Measurements from ENCODE around the gene RAB3GAP1.

RAB3GAP1 gene

DNA sequence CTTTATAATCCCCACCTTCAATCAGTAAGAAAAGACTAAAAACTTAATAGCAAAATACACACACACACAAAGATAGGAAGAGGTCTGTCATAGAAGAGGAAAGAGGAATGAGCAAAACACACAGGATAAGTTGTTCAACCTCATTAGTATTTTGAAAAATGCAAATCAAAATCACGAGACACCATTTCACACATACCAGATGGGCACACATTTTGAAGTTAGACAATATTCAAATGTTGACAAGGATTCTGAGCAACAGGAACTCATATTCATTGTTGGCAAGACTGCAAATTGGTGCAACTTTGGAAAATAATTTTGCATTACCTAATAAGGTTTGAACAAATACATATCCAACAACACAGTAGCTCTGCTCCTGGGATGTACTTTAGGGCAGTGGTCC lies 127.6 kb downstream of the RAB3GAP1 start:
- peaks cover 21 to 26% (median 22%) of the 10 kb centered on the region in 3 donors for H3K36me3 ChIP-seq
- H3K27me3 ChIP-seq = no peaks in the 10 kb centered on the region
- H3K4me3 ChIP-seq = no peak overlapping the region
- no peak for DNase-seq
- intact Hi-C loops (cut with DNase I; ENCODE audit: low total_unique reads) = no loop called here
- TF ChIP-seq, protein P1, sequence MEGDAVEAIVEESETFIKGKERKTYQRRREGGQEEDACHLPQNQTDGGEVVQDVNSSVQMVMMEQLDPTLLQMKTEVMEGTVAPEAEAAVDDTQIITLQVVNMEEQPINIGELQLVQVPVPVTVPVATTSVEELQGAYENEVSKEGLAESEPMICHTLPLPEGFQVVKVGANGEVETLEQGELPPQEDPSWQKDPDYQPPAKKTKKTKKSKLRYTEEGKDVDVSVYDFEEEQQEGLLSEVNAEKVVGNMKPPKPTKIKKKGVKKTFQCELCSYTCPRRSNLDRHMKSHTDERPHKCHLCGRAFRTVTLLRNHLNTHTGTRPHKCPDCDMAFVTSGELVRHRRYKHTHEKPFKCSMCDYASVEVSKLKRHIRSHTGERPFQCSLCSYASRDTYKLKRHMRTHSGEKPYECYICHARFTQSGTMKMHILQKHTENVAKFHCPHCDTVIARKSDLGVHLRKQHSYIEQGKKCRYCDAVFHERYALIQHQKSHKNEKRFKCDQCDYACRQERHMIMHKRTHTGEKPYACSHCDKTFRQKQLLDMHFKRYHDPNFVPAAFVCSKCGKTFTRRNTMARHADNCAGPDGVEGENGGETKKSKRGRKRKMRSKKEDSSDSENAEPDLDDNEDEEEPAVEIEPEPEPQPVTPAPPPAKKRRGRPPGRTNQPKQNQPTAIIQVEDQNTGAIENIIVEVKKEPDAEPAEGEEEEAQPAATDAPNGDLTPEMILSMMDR (IDR thresholded peaks at IDR 0.05) = no peak
- peaks cover 0 to 7% (median 0%) of the 10 kb centered on the region in 3 donors for H3K9me3 ChIP-seq
- no peaks in the 10 kb centered on the region for H3K4me1 ChIP-seq
- no peak overlapping the region for H3K27ac ChIP-seq

DNA sequence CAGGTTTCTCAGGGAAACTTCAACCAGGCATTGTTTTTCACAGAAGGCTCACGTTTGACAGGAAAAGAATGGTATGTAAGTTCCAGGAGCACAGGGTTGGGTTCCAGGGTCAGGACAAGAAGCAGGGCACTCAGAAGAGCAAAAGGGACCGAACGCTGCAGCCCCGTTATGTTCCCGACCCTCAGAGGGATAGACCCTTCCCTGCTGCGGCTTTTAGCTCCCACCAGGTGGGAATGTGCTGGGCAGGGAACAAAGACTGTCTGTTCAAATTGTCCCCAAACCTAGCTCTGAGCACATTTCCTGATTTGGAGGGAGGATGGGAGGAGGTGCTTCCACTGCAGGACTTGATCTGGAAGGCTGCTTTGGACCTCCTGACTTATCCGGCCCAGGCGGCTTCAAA lies 130.1 kb downstream of the RAB3GAP1 start:
- Histone ChIP-seq H3K27me3 (no peaks in the 10 kb centered on the region), H3K9me3 (peaks cover 0 to 4% (median 0%) of the 10 kb centered on the region in 3 donors), H3K4me1 (no peaks in the 10 kb centered on the region), H3K4me3 (no peak overlapping the region), H3K27ac (no peak overlapping the region), H3K36me3 (peaks cover 5 to 8% (median 7%) of the 10 kb centered on the region in 3 donors)
- TF ChIP-seq, protein P1 (IDR thresholded peaks at IDR 0.05) = no peak
- intact Hi-C loops (cut with DNase I; ENCODE audit: low total_unique reads) = no loop called here
- DNase-seq = no peak

DNA sequence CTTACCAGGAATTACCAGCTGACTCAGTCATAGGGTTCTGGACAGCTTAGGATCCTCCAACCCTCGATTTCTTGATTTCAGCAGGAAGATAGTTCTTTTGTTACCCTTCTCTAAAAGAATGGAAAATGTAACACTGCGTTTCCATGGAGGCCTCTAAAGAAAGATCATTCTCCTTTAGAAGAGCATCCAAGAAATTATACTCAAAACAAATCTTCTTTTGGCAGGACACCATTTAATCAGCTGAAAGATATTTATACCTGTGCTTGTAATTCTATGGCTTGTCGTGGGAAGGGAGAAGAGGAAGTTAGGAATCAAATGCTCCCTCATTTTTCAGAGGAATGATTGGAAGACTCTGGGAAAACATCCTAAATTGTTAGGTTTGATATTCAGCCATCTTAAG lies 130.5 kb downstream of the RAB3GAP1 start:
- no peak for DNase-seq
- H3K27ac ChIP-seq = no peak overlapping the region
- no peak overlapping the region for H3K4me3 ChIP-seq
- no peaks in the 10 kb centered on the region for H3K4me1 ChIP-seq
- peaks cover 1 to 4% (median 3%) of the 10 kb centered on the region in 3 donors for H3K36me3 ChIP-seq
- TF ChIP-seq, protein P1 (IDR thresholded peaks at IDR 0.05) = no peak
- no peaks in the 10 kb centered on the region for H3K9me3 ChIP-seq
- H3K27me3 ChIP-seq = no peaks in the 10 kb centered on the region
- intact Hi-C loops (cut with DNase I; ENCODE audit: low total_unique reads) = no loop called here

DNA sequence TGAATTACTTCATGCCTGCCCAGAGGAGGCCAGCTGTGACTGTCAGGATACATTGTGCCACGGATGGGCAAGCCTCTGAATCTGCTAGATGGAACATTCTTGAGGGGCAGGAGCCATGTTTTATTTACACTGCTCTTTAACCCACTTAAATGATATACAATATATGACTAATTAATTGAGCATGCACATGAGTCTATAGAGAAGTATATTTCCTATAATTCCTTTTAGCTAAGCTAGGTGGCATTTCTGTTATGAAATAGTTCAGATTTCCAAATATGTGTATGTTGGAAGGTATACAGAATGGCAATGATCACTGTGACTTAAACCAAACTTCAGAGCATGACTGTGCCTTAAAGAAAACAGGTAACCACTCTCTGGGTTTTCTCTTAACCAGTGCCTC lies 131.7 kb downstream of the RAB3GAP1 start:
- TF ChIP-seq, protein P1 (IDR thresholded peaks at IDR 0.05) = no peak
- Histone ChIP-seq H3K36me3 (peaks cover 0 to 3% (median 0%) of the 10 kb centered on the region in 3 donors), H3K9me3 (no peaks in the 10 kb centered on the region), H3K27ac (no peak overlapping the region), H3K27me3 (no peaks in the 10 kb centered on the region), H3K4me1 (no peaks in the 10 kb centered on the region), H3K4me3 (no peak overlapping the region)
- DNase-seq = no peak
- intact Hi-C loops (cut with DNase I; ENCODE audit: low total_unique reads) = no loop called here

DNA sequence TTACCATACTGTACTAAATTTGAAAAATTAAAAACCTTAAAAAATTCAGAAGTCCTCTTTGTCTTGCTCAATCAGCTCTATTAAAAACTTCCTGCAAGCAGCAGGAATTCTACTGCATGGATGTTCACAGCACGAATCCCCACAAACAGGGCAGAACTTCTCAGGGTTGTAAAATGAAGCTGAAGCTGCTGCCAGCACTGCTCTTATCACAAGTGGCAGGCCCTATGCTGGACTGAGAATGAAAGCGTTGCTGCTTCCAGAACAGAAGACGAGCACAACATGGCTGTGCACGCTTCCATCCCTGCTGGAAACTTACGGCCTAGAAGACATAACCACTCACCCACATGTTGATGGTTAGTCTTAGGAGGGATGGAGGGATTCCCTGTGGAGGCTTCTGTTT lies 134.0 kb downstream of the RAB3GAP1 start:
- Histone ChIP-seq H3K4me3 (no peak overlapping the region), H3K4me1 (no peaks in the 10 kb centered on the region), H3K27me3 (no peaks in the 10 kb centered on the region), H3K9me3 (peaks cover 0 to 15% (median 4%) of the 10 kb centered on the region in 3 donors), H3K27ac (no peak overlapping the region), H3K36me3 (no peaks in the 10 kb centered on the region)
- no peak for DNase-seq
- intact Hi-C loops (cut with DNase I; ENCODE audit: low total_unique reads) = no loop called here
- TF ChIP-seq, protein P1 (IDR thresholded peaks at IDR 0.05) = no peak

DNA sequence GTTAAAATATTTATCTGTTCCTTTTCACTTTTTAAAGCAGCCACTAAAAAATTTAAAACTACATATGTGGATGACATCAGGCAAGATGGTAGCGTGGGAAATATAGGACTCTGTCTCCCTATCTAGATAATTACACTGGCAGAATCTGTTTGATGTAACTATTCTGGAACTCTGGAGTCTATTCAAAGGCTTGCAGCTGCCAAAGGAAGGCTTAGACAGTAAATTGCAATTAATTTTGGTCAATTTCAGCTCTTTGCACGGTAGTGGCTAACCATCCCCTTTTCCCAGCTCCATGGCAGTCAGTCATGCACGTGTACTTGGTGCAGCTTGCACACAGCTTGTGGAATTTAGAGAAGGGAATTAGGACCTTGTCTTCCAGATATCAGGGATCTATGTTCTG lies 135.2 kb downstream of the RAB3GAP1 start:
- Histone ChIP-seq H3K4me1 (no peaks in the 10 kb centered on the region), H3K9me3 (peaks cover 0 to 15% (median 4%) of the 10 kb centered on the region in 3 donors), H3K27ac (no peak overlapping the region), H3K27me3 (no peaks in the 10 kb centered on the region), H3K36me3 (no peaks in the 10 kb centered on the region), H3K4me3 (no peak overlapping the region)
- intact Hi-C loops (cut with DNase I; ENCODE audit: low total_unique reads) = no loop called here
- DNase-seq = no peak
- TF ChIP-seq, protein P1 (IDR thresholded peaks at IDR 0.05) = no peak

All from tibial artery (tissue), 4 donors.